Peyer's patch (tissue), 4 donors: ENCODE measurements around the gene ALAS1.

Experiments
- CTCF ChIP-seq, 6 experiments: fragments of 450-650 bp in 4 of 6; fragments of 200-600 bp in 2 of 6; sonication (generic) in 1 of 6; IDR thresholded peaks; one replicate each; pipeline ENCODE4 v1.5.1; 2017 to 2019; ENCODE audit warnings: antibody characterized with exemption in 6 of 6, mild to moderate bottlenecking in 3 of 6, moderate library complexity in 1 of 6
- POLR2A ChIP-seq, 2 donors: fragments of 450-650 bp; IDR thresholded peaks; one replicate each; pipeline ENCODE4 v1.5.1; 2017; ENCODE audit warnings: antibody characterized with exemption in 2 of 2, mild to moderate bottlenecking in 2 of 2, moderate library complexity in 2 of 2

GRCh38 chr3:52195291-52195597 is 2.7 kb upstream of the ALAS1 start:
- TF ChIP-seq CTCF (IDR thresholded peaks at IDR 0.05) (no peak), POLR2A (IDR thresholded peaks at IDR 0.05) (no peak)
